ENCODE results near the gene NEMP1. TPM values are rescaled to one million over a fixed set of nuclear protein-coding genes. Genes with fewer than 3 reads are reported as not detected.

NEMP1 gene
- total and polyA plus RNA-seq, 10 of the 15 experiments (the other 5 are each of a cell fraction or from before 2014, with no cell fraction given) = 4.0 to 45.9 (median 19.8) TPM

DNA sequence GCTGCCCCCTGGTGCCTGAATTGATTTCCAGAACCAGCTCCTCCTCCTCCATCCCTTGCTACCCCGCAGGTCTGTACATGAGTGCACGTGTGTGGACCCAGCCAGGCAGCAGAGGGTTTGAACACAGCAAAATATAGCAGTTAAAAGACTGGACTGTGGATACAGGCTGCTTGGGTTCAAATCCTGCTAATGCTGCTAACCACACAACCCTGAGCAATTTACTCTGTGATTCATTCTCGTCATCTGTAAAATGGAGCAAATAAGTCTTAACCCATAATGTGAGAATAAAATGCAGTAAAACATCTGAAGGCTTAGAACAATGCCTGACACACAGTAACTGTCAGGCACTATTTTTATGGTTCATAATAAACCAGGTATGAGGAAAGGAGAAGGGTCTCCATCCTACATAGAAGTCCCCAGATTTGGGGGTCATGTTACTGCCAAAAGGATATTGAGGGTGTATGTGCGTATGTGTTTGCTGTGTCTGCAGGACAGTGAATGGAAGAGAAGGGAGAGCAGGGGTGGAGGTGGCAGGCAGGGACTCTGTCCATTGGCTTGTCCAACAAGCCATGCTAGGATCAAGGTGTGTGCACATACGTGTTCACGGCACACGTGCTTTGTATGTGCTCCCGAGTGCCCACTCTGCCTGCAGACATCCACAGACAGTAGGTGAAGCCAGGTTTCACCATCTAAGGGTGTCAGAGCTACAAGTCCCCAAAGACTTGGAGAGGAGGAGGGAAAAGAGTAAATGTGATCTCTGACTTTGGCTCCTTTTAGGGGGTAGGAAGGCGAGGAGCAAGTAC is 34.1 kb upstream of the NEMP1 start:
- intact Hi-C loops (cut with micrococcal nuclease; ENCODE audit: unreplicated experiment) = loop anchor here (1.0 to 5.0 kb wide), 4 partner anchors 43 to 360 kb away; partner anchors contain the start of gene PRIM1
- Histone ChIP-seq H3K9me3 (replicated peaks; ENCODE audit: control insufficient read depth, insufficient read depth, low read length) (no peaks in the 10 kb centered on the region), H3K4me1 (ENCODE audit: control insufficient read depth, insufficient read depth, low read length) (peaks cover 8% of the 10 kb centered on the region), H3K27ac (ENCODE audit: control insufficient read depth, insufficient read depth) (peak overlapping the region; percentile 97), H3K27me3 (replicated peaks in 1 of 2; ENCODE audit: control insufficient read depth in 2 of 2, insufficient read depth in 2 of 2, low read length in 1 of 2) (no peaks in the 10 kb centered on the region), H2AFZ (ENCODE audit: control insufficient read depth, low read depth, low read length) (peak overlapping the region; percentile 65), H3K36me3 (ENCODE audit: control insufficient read depth in 2 of 2, insufficient read depth in 2 of 2, low read length in 1 of 2) (peaks cover 3 to 7% of the 10 kb centered on the region in 2 experiments; a peak in 2 of 4 replicates), H3K4me3 (peak overlapping the region; percentile 95; the same call in 1 of the 2 replicates), H3K9ac (ENCODE audit: control insufficient read depth, insufficient read depth, low read length) (peak overlapping the region; percentile 96), H4K20me1 (ENCODE audit: control insufficient read depth, insufficient read depth) (no peaks in the 10 kb centered on the region), H3K79me2 (ENCODE audit: control insufficient read depth, insufficient read depth, low read length) (peaks cover 39% of the 10 kb centered on the region), H3K4me2 (ENCODE audit: control insufficient read depth, insufficient read depth) (peak overlapping the region; percentile 88)
- RAD21 ChIA-PET (ENCODE audit: unreplicated experiment) = interaction anchor here (0.6 to 5.3 kb wide), 33 partner anchors 12 to 476 kb away, joined by 3 to 285 read pairs (median 8); partner anchors contain the start of genes LRP1, NAB2, NACA and NEMP1
- peak; percentile 56 for FAIRE-seq
- ATAC-seq = peak; percentile 73
- no peak for DNase-seq (ENCODE audit: low read depth, low spot score)
- TF ChIP-seq CBX3 (IDR thresholded peaks at IDR 0.05; ENCODE audit: borderline replicate concordance, low read depth) = no peak
- peak; percentile 68; the same call in 1 of the 2 replicates for TF ChIP-seq SMARCA5 (IDR thresholded peaks at IDR 0.05)
- TF ChIP-seq CEBPB (IDR thresholded peaks at IDR 0.05; ENCODE audit: borderline replicate concordance in 1 of 2, low read depth in 2 of 2, low read length in 2 of 2) = no peak
- TF ChIP-seq, protein P1, sequence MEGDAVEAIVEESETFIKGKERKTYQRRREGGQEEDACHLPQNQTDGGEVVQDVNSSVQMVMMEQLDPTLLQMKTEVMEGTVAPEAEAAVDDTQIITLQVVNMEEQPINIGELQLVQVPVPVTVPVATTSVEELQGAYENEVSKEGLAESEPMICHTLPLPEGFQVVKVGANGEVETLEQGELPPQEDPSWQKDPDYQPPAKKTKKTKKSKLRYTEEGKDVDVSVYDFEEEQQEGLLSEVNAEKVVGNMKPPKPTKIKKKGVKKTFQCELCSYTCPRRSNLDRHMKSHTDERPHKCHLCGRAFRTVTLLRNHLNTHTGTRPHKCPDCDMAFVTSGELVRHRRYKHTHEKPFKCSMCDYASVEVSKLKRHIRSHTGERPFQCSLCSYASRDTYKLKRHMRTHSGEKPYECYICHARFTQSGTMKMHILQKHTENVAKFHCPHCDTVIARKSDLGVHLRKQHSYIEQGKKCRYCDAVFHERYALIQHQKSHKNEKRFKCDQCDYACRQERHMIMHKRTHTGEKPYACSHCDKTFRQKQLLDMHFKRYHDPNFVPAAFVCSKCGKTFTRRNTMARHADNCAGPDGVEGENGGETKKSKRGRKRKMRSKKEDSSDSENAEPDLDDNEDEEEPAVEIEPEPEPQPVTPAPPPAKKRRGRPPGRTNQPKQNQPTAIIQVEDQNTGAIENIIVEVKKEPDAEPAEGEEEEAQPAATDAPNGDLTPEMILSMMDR (IDR thresholded peaks at IDR 0.05 in 2 of 3, conservative IDR thresholded peaks at IDR 0.05 in 1 of 3; ENCODE audit: control insufficient read depth in 2 of 3, extremely low read depth in 1 of 3, insufficient read depth in 1 of 3, low read depth in 3 of 3, low read length in 3 of 3) = peak; percentile 76 to 92 (median 80); a peak in 5 of 6 replicates
- 0 out of 2 replicates have a peak, but pooled peaks have one; percentile 4 for TF ChIP-seq TCF7 (IDR thresholded peaks at IDR 0.05; ENCODE audit: borderline replicate concordance)
- 0 out of 2 replicates have a peak, but pooled peaks have one; percentile 6 for TF ChIP-seq TARDBP (IDR thresholded peaks at IDR 0.05; ENCODE audit: borderline replicate concordance)
- peak in 1 of 2 experiments; percentile 78; a peak in 3 of 4 replicates for TF ChIP-seq BHLHE40 (IDR thresholded peaks at IDR 0.05; ENCODE audit: borderline replicate concordance in 1 of 2, low read depth in 2 of 2, low read length in 1 of 2)
- no TSS peak for BruUV-seq (replicated peaks)
- SMC1A ChIA-PET (ENCODE audit: uncharacterized antibody, unreplicated experiment) = interaction anchor here (0.8 to 8.6 kb wide), 28 partner anchors 10 to 598 kb away, joined by 3 to 246 read pairs (median 9); partner anchors contain the start of genes HSD17B6, NAB2, NEMP1 and SHMT2
- POLR2A ChIA-PET = interaction anchor here (0.6 to 4.9 kb wide), 18 partner anchors 14 to 407 kb away, joined by 3 to 94 read pairs (median 8); partner anchors contain the start of genes NAB2, NEMP1 and SHMT2
- in situ Hi-C loops (cut with MboI) = loop anchor here (5.0 kb wide), 3 partner anchors 45 to 355 kb away; no protein-coding TSS in a partner anchor
- CTCF ChIA-PET = interaction anchor here (0.6 to 11.7 kb wide), 43 partner anchors 10 to 599 kb away, joined by 3 to 458 read pairs (median 7); partner anchors contain the start of genes ATP5F1B, HSD17B6, NAB2 and NEMP1
- WGBS (ENCODE audit: insufficient coverage, insufficient replicate concordance, low lambda C conversion rate, missing lambda C conversion rate) = 73% methylated on average over 9 of the region's 9 CpGs
